ENCODE data around the gene HSD3B1. TPM values are rescaled to one million over a fixed set of nuclear protein-coding genes. Genes with fewer than 3 reads are reported as not detected.

The HSD3B1 gene
- not detected in 2 replicates for total RNA-seq

GRCh38 chr1:119506941-119507340, at the start of gene HSD3B1:
TSS of gene HSD3B1 (plus strand) at chr1:119507210. CDS start at chr1:119507477, 267 bp downstream.

Other genes starting within 250 kb of the HSD3B1 start
- not detected in 2 replicates for gene HAO2, start 138.4 kb upstream of the HSD3B1 start, total RNA-seq
- not detected in 2 replicates for gene HSD3B2, start 92.1 kb upstream of the HSD3B1 start, total RNA-seq
- 6.1 and 9.4 TPM in 2 replicates for gene ZNF697, start 141.1 kb downstream of the HSD3B1 start, total RNA-seq
- gene PHGDH, start 204.7 kb downstream of the HSD3B1 start, total RNA-seq, result 112 and 134 TPM in 2 replicates

Measured in articular chondrocyte of knee joint (primary cell).